Measurements from ENCODE around the gene HAS3.

DNA sequence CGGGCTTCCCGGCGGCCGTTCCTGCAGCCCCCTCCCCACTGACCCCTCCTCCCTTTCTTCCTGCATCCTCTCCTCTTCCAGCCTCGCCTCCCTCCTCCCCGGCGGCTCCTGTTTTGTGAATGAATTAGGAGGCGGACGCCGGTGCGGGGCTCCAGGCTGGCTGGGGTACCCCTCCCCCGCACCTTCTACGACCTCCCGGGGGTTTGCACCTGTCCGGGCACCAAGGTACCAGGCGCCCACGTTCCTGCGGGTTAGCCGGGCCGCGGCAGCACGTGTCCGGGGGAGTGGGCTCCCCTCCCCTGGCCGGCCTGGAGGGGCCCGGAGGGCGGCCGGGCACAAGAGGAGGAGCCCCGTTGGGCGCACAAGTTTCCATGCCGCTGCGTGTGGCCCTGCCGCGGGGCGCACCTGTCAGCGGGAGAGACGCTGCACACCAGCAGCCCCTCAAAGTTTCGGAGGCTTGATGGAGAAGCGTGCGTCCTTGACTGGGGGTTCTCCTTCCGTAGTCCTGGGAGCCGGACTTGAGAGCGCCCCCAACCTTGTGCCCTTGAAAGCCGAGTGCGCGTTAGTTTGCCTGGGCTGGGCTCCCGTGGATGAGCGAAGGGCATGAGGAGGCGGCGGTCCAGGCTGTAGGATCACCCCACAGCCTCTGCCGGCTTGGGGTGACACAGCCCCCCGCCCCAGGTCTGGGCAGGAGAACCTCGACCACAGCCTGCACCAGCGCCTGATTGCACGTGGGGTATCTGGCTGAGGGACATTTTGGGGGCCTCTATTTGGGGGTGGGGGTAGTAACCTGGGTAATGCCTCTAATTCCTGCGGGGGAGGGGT, 1.2 kb downstream of the HAS3 start:
- TF ChIP-seq, protein P1, sequence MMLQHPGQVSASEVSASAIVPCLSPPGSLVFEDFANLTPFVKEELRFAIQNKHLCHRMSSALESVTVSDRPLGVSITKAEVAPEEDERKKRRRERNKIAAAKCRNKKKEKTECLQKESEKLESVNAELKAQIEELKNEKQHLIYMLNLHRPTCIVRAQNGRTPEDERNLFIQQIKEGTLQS (CRISPR knock-in tag; conservative IDR thresholded peaks at IDR 0.05), result no peak
- TF ChIP-seq, protein P2, sequence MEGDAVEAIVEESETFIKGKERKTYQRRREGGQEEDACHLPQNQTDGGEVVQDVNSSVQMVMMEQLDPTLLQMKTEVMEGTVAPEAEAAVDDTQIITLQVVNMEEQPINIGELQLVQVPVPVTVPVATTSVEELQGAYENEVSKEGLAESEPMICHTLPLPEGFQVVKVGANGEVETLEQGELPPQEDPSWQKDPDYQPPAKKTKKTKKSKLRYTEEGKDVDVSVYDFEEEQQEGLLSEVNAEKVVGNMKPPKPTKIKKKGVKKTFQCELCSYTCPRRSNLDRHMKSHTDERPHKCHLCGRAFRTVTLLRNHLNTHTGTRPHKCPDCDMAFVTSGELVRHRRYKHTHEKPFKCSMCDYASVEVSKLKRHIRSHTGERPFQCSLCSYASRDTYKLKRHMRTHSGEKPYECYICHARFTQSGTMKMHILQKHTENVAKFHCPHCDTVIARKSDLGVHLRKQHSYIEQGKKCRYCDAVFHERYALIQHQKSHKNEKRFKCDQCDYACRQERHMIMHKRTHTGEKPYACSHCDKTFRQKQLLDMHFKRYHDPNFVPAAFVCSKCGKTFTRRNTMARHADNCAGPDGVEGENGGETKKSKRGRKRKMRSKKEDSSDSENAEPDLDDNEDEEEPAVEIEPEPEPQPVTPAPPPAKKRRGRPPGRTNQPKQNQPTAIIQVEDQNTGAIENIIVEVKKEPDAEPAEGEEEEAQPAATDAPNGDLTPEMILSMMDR (IDR thresholded peaks at IDR 0.05), result no peak
- no peak for TF ChIP-seq MYBL2 (CRISPR knock-in tag; IDR thresholded peaks at IDR 0.05)
- TF ChIP-seq, protein P3, sequence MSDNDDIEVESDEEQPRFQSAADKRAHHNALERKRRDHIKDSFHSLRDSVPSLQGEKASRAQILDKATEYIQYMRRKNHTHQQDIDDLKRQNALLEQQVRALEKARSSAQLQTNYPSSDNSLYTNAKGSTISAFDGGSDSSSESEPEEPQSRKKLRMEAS (CRISPR knock-in tag; IDR thresholded peaks at IDR 0.05), result peak; percentile 49
- TF ChIP-seq, protein P4, sequence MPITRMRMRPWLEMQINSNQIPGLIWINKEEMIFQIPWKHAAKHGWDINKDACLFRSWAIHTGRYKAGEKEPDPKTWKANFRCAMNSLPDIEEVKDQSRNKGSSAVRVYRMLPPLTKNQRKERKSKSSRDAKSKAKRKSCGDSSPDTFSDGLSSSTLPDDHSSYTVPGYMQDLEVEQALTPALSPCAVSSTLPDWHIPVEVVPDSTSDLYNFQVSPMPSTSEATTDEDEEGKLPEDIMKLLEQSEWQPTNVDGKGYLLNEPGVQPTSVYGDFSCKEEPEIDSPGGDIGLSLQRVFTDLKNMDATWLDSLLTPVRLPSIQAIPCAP (CRISPR knock-in tag; IDR thresholded peaks at IDR 0.05), result 0 out of 2 replicates have a peak, but pooled peaks have one; percentile 59
- no peak for TF ChIP-seq CREB1 (CRISPR knock-in tag; IDR thresholded peaks at IDR 0.05)
